ENCODE data around the gene PPP1R9A.
"Not testable (repeated sequence)": the region's sequence is repeated elsewhere in the genome, so short reads cannot be mapped to it uniquely, and the experiment has no call there.

DNA sequence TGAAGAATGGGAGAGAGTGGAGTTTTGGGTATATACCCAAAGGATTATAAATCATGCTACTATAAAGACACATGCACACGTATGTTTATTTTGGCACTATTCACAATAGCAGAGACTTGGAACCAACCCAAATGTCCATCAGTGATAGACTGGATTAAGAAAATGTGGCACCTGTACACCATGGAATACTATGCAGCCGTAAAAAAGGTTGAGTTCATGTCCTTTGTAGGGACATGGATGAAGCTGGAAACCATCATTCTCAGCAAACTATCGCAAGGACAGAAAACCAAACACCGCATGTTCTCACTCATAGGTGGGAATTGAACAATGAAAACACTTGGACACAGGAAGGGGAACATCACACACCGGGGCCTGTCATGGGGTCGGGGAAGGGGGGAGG lies 101.4 kb downstream of the PPP1R9A start:
- TF ChIP-seq REST (IDR thresholded peaks at IDR 0.05; ENCODE audit: low read depth); EZH2 (IDR thresholded peaks at IDR 0.05); POLR2AphosphoS5 (IDR thresholded peaks at IDR 0.05; ENCODE audit: low read depth, low read length): not testable (repeated sequence)
- TF ChIP-seq, protein P1, sequence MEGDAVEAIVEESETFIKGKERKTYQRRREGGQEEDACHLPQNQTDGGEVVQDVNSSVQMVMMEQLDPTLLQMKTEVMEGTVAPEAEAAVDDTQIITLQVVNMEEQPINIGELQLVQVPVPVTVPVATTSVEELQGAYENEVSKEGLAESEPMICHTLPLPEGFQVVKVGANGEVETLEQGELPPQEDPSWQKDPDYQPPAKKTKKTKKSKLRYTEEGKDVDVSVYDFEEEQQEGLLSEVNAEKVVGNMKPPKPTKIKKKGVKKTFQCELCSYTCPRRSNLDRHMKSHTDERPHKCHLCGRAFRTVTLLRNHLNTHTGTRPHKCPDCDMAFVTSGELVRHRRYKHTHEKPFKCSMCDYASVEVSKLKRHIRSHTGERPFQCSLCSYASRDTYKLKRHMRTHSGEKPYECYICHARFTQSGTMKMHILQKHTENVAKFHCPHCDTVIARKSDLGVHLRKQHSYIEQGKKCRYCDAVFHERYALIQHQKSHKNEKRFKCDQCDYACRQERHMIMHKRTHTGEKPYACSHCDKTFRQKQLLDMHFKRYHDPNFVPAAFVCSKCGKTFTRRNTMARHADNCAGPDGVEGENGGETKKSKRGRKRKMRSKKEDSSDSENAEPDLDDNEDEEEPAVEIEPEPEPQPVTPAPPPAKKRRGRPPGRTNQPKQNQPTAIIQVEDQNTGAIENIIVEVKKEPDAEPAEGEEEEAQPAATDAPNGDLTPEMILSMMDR (IDR thresholded peaks at IDR 0.05 in 2 of 3, conservative IDR thresholded peaks at IDR 0.05 in 1 of 3; ENCODE audit: borderline replicate concordance in 1 of 3, insufficient read depth in 1 of 3, low read depth in 2 of 3, low read length in 2 of 3): not testable (repeated sequence)
- TF ChIP-seq, protein P2, sequence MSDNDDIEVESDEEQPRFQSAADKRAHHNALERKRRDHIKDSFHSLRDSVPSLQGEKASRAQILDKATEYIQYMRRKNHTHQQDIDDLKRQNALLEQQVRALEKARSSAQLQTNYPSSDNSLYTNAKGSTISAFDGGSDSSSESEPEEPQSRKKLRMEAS (IDR thresholded peaks at IDR 0.05): not testable (repeated sequence)
